ENCODE data around the gene GPANK1.

- TF ChIP-seq CTCF (IDR thresholded peaks at IDR 0.05; ENCODE audit: low read depth, low read length) (no peak), EZH2phosphoT487 (IDR thresholded peaks at IDR 0.05; ENCODE audit: low read depth) (no peak)
Measured at GRCh38 chr6:31663126-31663960, 1.5 kb downstream of the GPANK1 start.

Measured in OCI-LY3 (cell line).